HepG2 (cell line): ENCODE measurements around the gene GRIN3B. TPM values are rescaled to one million over a fixed set of nuclear protein-coding genes. Genes with fewer than 3 reads are reported as not detected.

Experiments
- FOXO1 ChIP-seq: sonication (generic); formaldehyde crosslinking; IDR thresholded peaks from 2 replicates; pipeline ENCODE4 v1.4.0; 2020; ENCODE audit warnings: missing genetic modification reagents
- POLR2AphosphoS2 ChIP-seq: IDR thresholded peaks from 2 replicates; pipeline ENCODE4 v1.6.1; 2011; ENCODE audit warnings: low read depth, low read length, improper control_type of control experiment
- RXRB ChIP-seq: IDR thresholded peaks from 2 replicates; pipeline ENCODE4 v1.6.1; 2016; ENCODE audit warnings: borderline replicate concordance, missing genetic modification reagents, missing compliant biosample characterization
- SIN3A ChIP-seq: IDR thresholded peaks from 2 replicates; pipeline ENCODE4 v1.6.1; 2011; ENCODE audit warnings: low read depth, mild to moderate bottlenecking, control low read depth, low read length, borderline replicate concordance
- SSRP1 ChIP-seq: IDR thresholded peaks from 2 replicates; pipeline ENCODE4 v1.6.1; 2016; ENCODE audit warnings: control low read depth
- TCF7 ChIP-seq: sonication (generic); IDR thresholded peaks from 2 replicates; pipeline ENCODE4 v1.6.1; 2016; ENCODE audit warnings: antibody characterized with exemption, low read depth
- U2AF1 ChIP-seq: fragments of 200-400 bp; formaldehyde crosslinking; optimal IDR thresholded peaks from 2 replicates; pipeline ENCODE3; 2017; ENCODE audit warnings: mild to moderate bottlenecking, low read depth, low read length
- ZBTB7B ChIP-seq: sonication (generic); formaldehyde crosslinking; IDR thresholded peaks from 2 replicates; pipeline ENCODE4 v1.4.0; 2020; ENCODE audit warnings: missing genetic modification reagents
- ZFP62 ChIP-seq: sonication (generic); formaldehyde crosslinking; IDR thresholded peaks from 2 replicates; pipeline ENCODE4 v1.4.0; 2020; ENCODE audit warnings: missing genetic modification reagents
- ZNF124 ChIP-seq: sonication (generic); formaldehyde crosslinking; IDR thresholded peaks from 2 replicates; pipeline ENCODE4 v1.4.0; 2020; ENCODE audit warnings: missing genetic modification reagents
- ZNF138 ChIP-seq: sonication (generic); formaldehyde crosslinking; IDR thresholded peaks from 2 replicates; pipeline ENCODE4 v1.5.0; 2020; ENCODE audit warnings: mild to moderate bottlenecking, low read depth, missing genetic modification reagents
- ZNF30 ChIP-seq: sonication (generic); formaldehyde crosslinking; IDR thresholded peaks from 2 replicates; pipeline ENCODE4 v1.5.0; 2020; ENCODE audit warnings: mild to moderate bottlenecking, missing genetic modification reagents
- ZNF572 ChIP-seq: sonication (generic); formaldehyde crosslinking; IDR thresholded peaks from 2 replicates; pipeline ENCODE4 v1.5.1; 2020; ENCODE audit warnings: mild to moderate bottlenecking, missing genetic modification reagents
- ZNF75D ChIP-seq: sonication (generic); formaldehyde crosslinking; IDR thresholded peaks from 2 replicates; pipeline ENCODE4 v1.8.1; 2023; ENCODE audit warnings: missing genetic modification reagents, mild to moderate bottlenecking, borderline replicate concordance
- ZNF792 ChIP-seq: IDR thresholded peaks from 2 replicates; pipeline ENCODE4 v1.6.1; 2016
- polyA plus RNA-seq, 8 experiments: library from polyadenylated mRNA; depleted of rRNA in 3 of 8; stranded (reverse) in 7 of 8; unstranded in 1 of 8; fragments of >200 nt; fragmentation: Illumina TruSeq in 4 of 8; extraction: Trizol in 4 of 8; gene quantifications; 2 replicates each; pipeline versions ENCODE4 v1.2.1 to v1.2.3, GENCODE V29; 2011 to 2016; ENCODE audit warnings: low read depth in 4 of 8, missing spikeins in 1 of 8, mixed read lengths in 1 of 8; ENCODE audit not compliant: insufficient read depth in 1 of 8
- total RNA-seq, 5 experiments: library from RNA; depleted of rRNA; stranded (reverse); fragments of >200 nt; fragmentation: Illumina TruSeq; extraction: Trizol; gene quantifications; 2 replicates each; pipeline ENCODE4 v1.2.3, GENCODE V29; 2016; ENCODE audit warnings: low read depth in 1 of 5
- TF ChIP-seq, protein P1 (sequence below): sonication (generic); formaldehyde crosslinking; IDR thresholded peaks from 2 replicates; pipeline ENCODE4 v1.8.0; 2022; ENCODE audit warnings: missing genetic modification reagents, mild to moderate bottlenecking, inconsistent platforms, borderline replicate concordance
- TF ChIP-seq, protein P2 (sequence below): sonication (generic); formaldehyde crosslinking; IDR thresholded peaks from 2 replicates; pipeline ENCODE4 v1.4.0; 2020; ENCODE audit warnings: missing genetic modification reagents, borderline replicate concordance
- TF ChIP-seq, protein P3 (sequence below), 2 experiments: sonication (generic) in 1 of 2; formaldehyde crosslinking in 1 of 2; IDR thresholded peaks; 2 replicates each; pipeline versions ENCODE4 v1.6.1 to v1.9.0; 2014 to 2022; ENCODE audit warnings: antibody characterized with exemption in 1 of 2, borderline replicate concordance in 1 of 2, inconsistent platforms in 1 of 2, low read depth in 1 of 2, missing genetic modification reagents in 1 of 2
- TF ChIP-seq, protein P4 (sequence below): sonication (generic); formaldehyde crosslinking; IDR thresholded peaks from 2 replicates; pipeline ENCODE4 v1.4.0; 2020; ENCODE audit warnings: missing genetic modification reagents

Gene GRIN3B
- total and polyA plus RNA-seq, 2 of the 13 experiments (the other 11 are each of a cell fraction or from before 2014, with no cell fraction given): 0.07 to 0.20 TPM

DNA sequence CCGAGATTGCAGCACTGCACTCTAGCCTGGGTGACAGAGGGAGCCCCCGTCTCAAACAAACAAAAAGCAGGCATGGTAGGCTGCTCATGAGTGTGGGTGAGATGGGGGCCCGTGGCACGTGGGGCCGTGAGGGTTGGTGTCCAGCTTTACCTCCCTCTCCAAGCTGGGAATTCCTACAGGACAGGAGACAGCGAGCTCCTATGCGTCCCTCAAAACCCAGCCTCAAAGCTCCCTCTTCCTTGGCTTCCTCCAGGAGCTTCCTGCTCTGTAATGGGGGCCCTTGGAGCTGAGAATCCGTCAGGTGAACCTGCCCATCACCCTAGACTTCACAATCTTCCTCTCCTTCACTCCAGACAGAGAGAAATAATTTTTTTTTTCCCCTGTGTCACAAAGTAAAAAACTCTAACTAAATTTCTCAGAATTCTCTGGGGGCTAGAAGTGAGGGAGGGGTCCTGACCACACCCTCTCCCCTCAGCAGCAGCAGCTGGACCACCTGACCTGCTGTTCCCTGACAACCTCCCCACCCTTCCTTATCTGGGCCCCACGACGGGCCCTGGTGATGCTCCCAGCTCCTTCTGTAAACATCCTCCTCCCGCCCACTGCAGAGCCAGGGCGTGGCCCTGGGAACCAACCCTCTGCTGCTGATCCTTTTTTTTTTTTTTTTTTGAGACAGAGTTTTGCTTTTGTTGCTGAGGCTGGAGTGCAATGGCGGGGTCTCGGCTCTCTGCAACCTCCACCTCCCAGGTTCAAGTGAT, 38.2 kb upstream of the GRIN3B start (continued):
- TF ChIP-seq ZBTB7B (CRISPR knock-in tag): no peak
- no peak for TF ChIP-seq ZNF138 (CRISPR knock-in tag)
- TF ChIP-seq U2AF1: no peak
- peak; percentile 35; the same call in 1 of the 2 replicates for TF ChIP-seq SSRP1 (CRISPR knock-in tag)
- no peak for TF ChIP-seq ZFP62 (CRISPR knock-in tag)
- TF ChIP-seq POLR2AphosphoS2: no peak
- no peak for TF ChIP-seq ZNF124 (CRISPR knock-in tag)
- no peak; the same call in 1 of the 2 replicates for TF ChIP-seq FOXO1
- TF ChIP-seq ZNF30: no peak
- TF ChIP-seq, protein P1, sequence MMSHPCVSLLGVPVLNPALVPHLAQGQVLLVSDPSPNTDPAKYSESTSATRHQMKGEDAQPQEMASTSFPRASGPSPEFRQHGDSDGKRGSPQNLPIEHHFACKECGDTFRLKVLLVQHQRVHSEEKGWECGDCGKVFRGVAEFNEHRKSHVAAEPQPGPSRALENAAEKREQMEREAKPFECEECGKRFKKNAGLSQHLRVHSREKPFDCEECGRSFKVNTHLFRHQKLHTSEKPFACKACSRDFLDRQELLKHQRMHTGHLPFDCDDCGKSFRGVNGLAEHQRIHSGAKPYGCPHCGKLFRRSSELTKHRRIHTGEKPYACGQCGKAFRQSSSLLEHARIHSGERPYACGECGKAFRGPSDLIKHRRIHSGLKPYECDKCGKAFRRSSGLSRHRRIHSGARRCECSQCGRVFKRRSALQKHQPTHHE: no peak
- TF ChIP-seq TCF7: no peak
- TF ChIP-seq, protein P2, sequence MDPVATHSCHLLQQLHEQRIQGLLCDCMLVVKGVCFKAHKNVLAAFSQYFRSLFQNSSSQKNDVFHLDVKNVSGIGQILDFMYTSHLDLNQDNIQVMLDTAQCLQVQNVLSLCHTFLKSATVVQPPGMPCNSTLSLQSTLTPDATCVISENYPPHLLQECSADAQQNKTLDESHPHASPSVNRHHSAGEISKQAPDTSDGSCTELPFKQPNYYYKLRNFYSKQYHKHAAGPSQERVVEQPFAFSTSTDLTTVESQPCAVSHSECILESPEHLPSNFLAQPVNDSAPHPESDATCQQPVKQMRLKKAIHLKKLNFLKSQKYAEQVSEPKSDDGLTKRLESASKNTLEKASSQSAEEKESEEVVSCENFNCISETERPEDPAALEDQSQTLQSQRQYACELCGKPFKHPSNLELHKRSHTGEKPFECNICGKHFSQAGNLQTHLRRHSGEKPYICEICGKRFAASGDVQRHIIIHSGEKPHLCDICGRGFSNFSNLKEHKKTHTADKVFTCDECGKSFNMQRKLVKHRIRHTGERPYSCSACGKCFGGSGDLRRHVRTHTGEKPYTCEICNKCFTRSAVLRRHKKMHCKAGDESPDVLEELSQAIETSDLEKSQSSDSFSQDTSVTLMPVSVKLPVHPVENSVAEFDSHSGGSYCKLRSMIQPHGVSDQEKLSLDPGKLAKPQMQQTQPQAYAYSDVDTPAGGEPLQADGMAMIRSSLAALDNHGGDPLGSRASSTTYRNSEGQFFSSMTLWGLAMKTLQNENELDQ (CRISPR knock-in tag): no peak
- TF ChIP-seq, protein P3, sequence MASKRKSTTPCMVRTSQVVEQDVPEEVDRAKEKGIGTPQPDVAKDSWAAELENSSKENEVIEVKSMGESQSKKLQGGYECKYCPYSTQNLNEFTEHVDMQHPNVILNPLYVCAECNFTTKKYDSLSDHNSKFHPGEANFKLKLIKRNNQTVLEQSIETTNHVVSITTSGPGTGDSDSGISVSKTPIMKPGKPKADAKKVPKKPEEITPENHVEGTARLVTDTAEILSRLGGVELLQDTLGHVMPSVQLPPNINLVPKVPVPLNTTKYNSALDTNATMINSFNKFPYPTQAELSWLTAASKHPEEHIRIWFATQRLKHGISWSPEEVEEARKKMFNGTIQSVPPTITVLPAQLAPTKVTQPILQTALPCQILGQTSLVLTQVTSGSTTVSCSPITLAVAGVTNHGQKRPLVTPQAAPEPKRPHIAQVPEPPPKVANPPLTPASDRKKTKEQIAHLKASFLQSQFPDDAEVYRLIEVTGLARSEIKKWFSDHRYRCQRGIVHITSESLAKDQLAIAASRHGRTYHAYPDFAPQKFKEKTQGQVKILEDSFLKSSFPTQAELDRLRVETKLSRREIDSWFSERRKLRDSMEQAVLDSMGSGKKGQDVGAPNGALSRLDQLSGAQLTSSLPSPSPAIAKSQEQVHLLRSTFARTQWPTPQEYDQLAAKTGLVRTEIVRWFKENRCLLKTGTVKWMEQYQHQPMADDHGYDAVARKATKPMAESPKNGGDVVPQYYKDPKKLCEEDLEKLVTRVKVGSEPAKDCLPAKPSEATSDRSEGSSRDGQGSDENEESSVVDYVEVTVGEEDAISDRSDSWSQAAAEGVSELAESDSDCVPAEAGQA (IDR thresholded peaks at IDR 0.05; ENCODE audit: low read depth): no peak
- TF ChIP-seq, protein P3 (CRISPR knock-in tag; IDR thresholded peaks at IDR 0.05; ENCODE audit: borderline replicate concordance): no peak
- no peak for TF ChIP-seq ZNF792 (CRISPR knock-in tag)
- no peak for TF ChIP-seq ZNF572 (CRISPR knock-in tag)
- TF ChIP-seq, protein P4, sequence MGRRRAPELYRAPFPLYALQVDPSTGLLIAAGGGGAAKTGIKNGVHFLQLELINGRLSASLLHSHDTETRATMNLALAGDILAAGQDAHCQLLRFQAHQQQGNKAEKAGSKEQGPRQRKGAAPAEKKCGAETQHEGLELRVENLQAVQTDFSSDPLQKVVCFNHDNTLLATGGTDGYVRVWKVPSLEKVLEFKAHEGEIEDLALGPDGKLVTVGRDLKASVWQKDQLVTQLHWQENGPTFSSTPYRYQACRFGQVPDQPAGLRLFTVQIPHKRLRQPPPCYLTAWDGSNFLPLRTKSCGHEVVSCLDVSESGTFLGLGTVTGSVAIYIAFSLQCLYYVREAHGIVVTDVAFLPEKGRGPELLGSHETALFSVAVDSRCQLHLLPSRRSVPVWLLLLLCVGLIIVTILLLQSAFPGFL (CRISPR knock-in tag): no peak
- TF ChIP-seq RXRB (CRISPR knock-in tag): 0 out of 2 replicates have a peak, but pooled peaks have one; percentile 10
- no peak for TF ChIP-seq ZNF75D (CRISPR knock-in tag)
- TF ChIP-seq SIN3A: peak; percentile 44; the same call in 1 of the 2 replicates
